Measurements from ENCODE around the gene MBL2. TPM values are rescaled to one million over a fixed set of nuclear protein-coding genes. Genes with fewer than 3 reads are reported as not detected.

The MBL2 gene
- total RNA-seq, 1 donor from 2014 or later = not detected

DNA sequence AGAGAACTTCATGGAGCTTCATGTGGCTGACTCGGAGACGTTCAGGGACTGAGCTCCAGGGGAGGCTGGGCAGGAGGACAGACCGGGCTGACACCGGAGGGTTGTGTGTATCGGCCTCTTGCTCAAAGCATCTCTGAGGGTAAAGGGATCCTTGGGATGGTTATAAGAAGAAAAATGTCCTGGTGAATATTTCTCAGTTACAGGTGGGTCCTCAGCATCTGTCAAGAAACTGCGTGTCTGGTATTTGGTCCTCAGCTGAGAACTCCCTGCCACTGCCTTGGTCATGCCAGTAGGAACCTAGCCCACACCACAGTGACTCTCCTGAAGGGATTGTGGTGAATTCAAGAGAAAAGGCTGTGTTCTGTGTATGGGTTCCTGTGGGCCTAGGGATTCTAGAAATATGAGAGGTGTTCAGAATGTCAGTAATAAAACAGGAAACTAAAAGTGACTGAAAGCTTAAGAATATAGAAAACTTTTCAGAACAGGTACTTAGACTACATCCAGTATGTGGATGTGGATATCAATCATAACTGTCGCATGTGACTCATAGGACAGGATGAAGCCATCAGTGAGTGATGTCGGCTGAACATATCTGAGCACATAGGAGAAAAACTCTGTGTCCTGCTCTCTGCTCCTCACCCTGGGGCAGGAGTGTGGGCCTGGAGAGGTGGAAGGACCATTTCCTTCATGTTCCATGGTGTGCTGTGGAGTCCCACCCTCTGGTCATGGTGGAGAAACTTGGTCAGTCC is 28.4 kb downstream of the MBL2 start:
- CTCF ChIA-PET = interaction anchor here (1.4 kb wide), 1 partner anchor 24 kb away, joined by 3 read pairs; no protein-coding TSS in a partner anchor
- H3K4me1 Mint-ChIP-seq = no peaks in the 10 kb centered on the region
- no peaks in the 10 kb centered on the region for H3K27me3 Mint-ChIP-seq
- POLR2A ChIA-PET = no interaction called here
- no peak for DNase-seq
- H3K9me3 Mint-ChIP-seq = no peaks in the 10 kb centered on the region
- no peak for ATAC-seq (ENCODE audit: low read depth)
- H3K27ac Mint-ChIP-seq = no peak overlapping the region
- intact Hi-C loops (cut with micrococcal nuclease) = no loop called here
- TF ChIP-seq, protein P1, sequence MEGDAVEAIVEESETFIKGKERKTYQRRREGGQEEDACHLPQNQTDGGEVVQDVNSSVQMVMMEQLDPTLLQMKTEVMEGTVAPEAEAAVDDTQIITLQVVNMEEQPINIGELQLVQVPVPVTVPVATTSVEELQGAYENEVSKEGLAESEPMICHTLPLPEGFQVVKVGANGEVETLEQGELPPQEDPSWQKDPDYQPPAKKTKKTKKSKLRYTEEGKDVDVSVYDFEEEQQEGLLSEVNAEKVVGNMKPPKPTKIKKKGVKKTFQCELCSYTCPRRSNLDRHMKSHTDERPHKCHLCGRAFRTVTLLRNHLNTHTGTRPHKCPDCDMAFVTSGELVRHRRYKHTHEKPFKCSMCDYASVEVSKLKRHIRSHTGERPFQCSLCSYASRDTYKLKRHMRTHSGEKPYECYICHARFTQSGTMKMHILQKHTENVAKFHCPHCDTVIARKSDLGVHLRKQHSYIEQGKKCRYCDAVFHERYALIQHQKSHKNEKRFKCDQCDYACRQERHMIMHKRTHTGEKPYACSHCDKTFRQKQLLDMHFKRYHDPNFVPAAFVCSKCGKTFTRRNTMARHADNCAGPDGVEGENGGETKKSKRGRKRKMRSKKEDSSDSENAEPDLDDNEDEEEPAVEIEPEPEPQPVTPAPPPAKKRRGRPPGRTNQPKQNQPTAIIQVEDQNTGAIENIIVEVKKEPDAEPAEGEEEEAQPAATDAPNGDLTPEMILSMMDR (IDR thresholded peaks at IDR 0.05) = no peak
- H3K4me3 Mint-ChIP-seq = no peak overlapping the region
- no peaks in the 10 kb centered on the region for H3K36me3 Mint-ChIP-seq (ENCODE audit: low read depth)

DNA sequence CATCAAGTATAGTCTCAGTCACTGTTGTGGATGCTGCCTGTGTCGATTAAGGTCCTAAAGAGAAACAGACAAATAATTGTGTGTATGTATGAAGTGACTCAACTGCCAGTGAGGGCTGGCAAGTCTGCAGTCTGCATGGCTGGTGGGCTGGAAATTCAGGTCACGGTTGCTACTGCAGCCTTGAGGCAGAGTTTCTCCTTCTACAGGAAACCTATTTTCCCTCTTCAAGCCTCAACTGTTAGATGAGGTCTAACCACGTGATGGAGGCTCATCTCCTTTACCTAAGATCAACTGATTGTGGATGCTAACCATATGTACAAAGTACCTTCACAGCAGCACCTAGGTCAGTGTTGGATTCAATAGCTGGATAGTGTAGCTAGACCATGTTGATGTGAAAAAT is 29.9 kb downstream of the MBL2 start:
- Mint-ChIP-seq H3K27me3 (no peaks in the 10 kb centered on the region), H3K9me3 (no peaks in the 10 kb centered on the region), H3K27ac (no peak overlapping the region), H3K4me3 (no peak overlapping the region), H3K4me1 (no peaks in the 10 kb centered on the region), H3K36me3 (ENCODE audit: low read depth) (no peaks in the 10 kb centered on the region)
- intact Hi-C loops (cut with micrococcal nuclease) = no loop called here
- ChIA-PET CTCF (no interaction called here), POLR2A (no interaction called here)
- TF ChIP-seq, protein P1 (IDR thresholded peaks at IDR 0.05) = no peak
- no peak for ATAC-seq (ENCODE audit: low read depth)
- DNase-seq = no peak

DNA sequence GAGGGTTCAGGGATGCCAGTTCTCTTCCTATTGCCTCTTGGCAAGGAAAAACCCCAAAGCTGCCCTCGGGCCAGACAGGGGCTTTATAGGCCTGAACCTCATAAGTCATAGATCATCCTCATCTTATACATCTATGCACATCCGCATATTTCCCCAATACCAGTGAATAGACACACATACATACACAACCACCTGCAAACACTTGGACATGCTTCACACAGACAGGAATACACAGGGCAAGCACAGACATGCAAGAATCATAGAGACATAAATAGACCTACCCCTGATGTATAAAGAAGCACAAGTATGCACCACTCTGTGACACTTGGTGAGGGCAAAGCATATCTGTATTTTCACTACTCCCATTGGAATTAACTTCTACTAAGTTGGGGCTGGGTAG is 30.7 kb downstream of the MBL2 start:
- H3K27ac Mint-ChIP-seq = no peak overlapping the region
- intact Hi-C loops (cut with micrococcal nuclease) = loop anchor here (1.0 kb wide), 1 partner anchor 38 kb away; no protein-coding TSS in a partner anchor
- H3K9me3 Mint-ChIP-seq = no peaks in the 10 kb centered on the region
- POLR2A ChIA-PET = no interaction called here
- TF ChIP-seq, protein P1 (IDR thresholded peaks at IDR 0.05) = no peak
- no peaks in the 10 kb centered on the region for H3K36me3 Mint-ChIP-seq (ENCODE audit: low read depth)
- DNase-seq = no peak
- no peaks in the 10 kb centered on the region for H3K4me1 Mint-ChIP-seq
- CTCF ChIA-PET = interaction anchor here (1.0 to 1.5 kb wide), 3 partner anchors 37 to 118 kb away, joined by 3 to 4 read pairs (median 3); no protein-coding TSS in a partner anchor
- H3K27me3 Mint-ChIP-seq = no peaks in the 10 kb centered on the region
- ATAC-seq (ENCODE audit: low read depth) = no peak
- no peak overlapping the region for H3K4me3 Mint-ChIP-seq

DNA sequence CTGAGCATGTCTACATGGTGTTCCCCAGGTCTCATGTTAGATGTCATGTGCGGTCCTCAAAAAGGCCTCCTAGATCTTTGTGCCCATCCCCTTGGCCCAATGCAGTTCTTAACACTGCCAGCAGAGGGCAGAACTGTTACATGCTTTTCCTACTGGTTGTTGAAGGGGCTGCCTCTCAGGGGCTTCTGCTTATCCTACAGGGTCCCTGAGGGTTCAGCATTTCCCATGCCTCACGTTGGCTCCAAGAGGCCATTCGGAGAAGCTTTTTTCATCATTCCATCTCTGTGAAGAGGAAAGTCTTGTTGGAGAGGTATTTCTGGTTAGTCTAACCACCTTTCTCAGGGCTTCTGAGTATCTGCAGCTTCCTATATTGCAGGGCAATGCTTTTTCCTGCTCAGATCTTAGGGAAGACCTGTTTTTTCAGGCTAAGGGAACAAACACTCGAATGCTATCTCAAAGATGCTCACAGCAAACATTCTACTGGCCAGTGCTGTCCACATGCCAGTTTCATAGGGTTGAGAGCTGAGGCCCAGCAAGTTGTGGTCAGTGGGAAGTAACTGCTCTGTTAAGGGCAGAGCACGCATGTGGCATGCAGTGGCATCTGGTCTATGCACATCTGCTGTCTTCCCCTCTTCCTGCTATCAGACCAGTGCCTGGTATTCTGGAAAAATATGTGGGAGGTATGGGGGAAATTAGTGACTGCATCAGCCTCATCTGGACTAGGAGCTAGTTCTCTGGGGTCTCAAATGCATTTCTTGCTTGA is 31.5 kb downstream of the MBL2 start:
- TF ChIP-seq, protein P1 (IDR thresholded peaks at IDR 0.05) = no peak
- no peaks in the 10 kb centered on the region for H3K4me1 Mint-ChIP-seq
- no peak overlapping the region for H3K4me3 Mint-ChIP-seq
- H3K36me3 Mint-ChIP-seq (ENCODE audit: low read depth) = no peaks in the 10 kb centered on the region
- ChIA-PET POLR2A (no interaction called here), CTCF (interaction anchor here (1.0 to 1.5 kb wide), 3 partner anchors 38 to 117 kb away, joined by 3 to 4 read pairs (median 3); no protein-coding TSS in a partner anchor)
- no peaks in the 10 kb centered on the region for H3K27me3 Mint-ChIP-seq
- intact Hi-C loops (cut with micrococcal nuclease) = loop anchor here (1.0 kb wide), 1 partner anchor 39 kb away; no protein-coding TSS in a partner anchor
- H3K27ac Mint-ChIP-seq = no peak overlapping the region
- ATAC-seq (ENCODE audit: low read depth) (peak; percentile 37), DNase-seq (no peak)
- no peaks in the 10 kb centered on the region for H3K9me3 Mint-ChIP-seq

DNA sequence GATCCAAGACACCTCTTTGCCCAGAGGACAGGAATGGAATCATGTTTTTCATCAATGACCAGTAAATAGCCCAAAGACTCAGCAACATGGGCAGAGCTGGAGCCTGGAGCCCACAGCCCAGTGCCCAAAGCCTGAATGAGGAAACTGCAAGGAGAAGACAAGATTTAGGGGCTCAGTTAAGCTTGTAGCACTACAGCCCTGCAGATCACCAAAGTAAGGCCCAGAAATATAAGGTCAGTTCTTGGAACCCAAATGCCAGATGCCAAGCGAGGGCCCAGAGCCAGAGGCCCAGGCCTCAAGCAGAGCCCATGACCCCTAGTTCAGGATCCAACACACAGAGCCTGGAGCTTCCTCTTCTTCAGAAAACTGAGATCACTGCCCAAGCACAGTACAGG is 32.4 kb downstream of the MBL2 start:
- ChIA-PET CTCF (interaction anchor here (1.5 kb wide), 1 partner anchor 39 kb away, joined by 3 read pairs; no protein-coding TSS in a partner anchor), POLR2A (no interaction called here)
- intact Hi-C loops (cut with micrococcal nuclease) = no loop called here
- DNase-seq = no peak
- TF ChIP-seq, protein P1 (IDR thresholded peaks at IDR 0.05) = no peak
- no peaks in the 10 kb centered on the region for H3K4me1 Mint-ChIP-seq
- no peaks in the 10 kb centered on the region for H3K36me3 Mint-ChIP-seq (ENCODE audit: low read depth)
- H3K4me3 Mint-ChIP-seq = no peak overlapping the region
- ATAC-seq (ENCODE audit: low read depth) = no peak
- H3K9me3 Mint-ChIP-seq = no peaks in the 10 kb centered on the region
- H3K27ac Mint-ChIP-seq = no peak overlapping the region
- H3K27me3 Mint-ChIP-seq = no peaks in the 10 kb centered on the region
